Stimulated activated CD8-positive, alpha-beta memory T cell treated with anti-CD3 and anti-CD28 coated beads, Interleukin-15, amount 100 ng/mL, for 24 hours (primary cell): ENCODE results near the gene SLC1A2.

Experiments
- DNase-seq: peaks from one replicate; pipeline ENCODE4 v3.0.0-alpha.2; 2020; ENCODE audit warnings: low read depth

Gene SLC1A2

GRCh38 chr11:35348898-35349687, 70.3 kb downstream of the SLC1A2 start:
- no peak for DNase-seq

- DNase-seq: no peak
These were observed 71.4 kb downstream of the SLC1A2 start for GRCh38 chr11:35347921-35348331.

- no peak for DNase-seq
These were observed 72.0 kb downstream of the SLC1A2 start for GRCh38 chr11:35347173-35347878.

- DNase-seq: no peak
These were observed 72.7 kb downstream of the SLC1A2 start for GRCh38 chr11:35346472-35347156.

- no peak for DNase-seq
These were observed 74.4 kb downstream of the SLC1A2 start for GRCh38 chr11:35344681-35345574.

- no peak for DNase-seq
These were observed 76.2 kb downstream of the SLC1A2 start for GRCh38 chr11:35343033-35343598.

GRCh38 chr11:35340715-35341114, 78.6 kb downstream of the SLC1A2 start:
- no peak for DNase-seq

- no peak for DNase-seq
These were observed 79.3 kb downstream of the SLC1A2 start for GRCh38 chr11:35340071-35340470.

- DNase-seq: no peak
These were observed 80.4 kb downstream of the SLC1A2 start for GRCh38 chr11:35338921-35339320.

GRCh38 chr11:35337914-35338305, 81.4 kb downstream of the SLC1A2 start:
- DNase-seq: no peak

- DNase-seq: no peak
These were observed 82.0 kb downstream of the SLC1A2 start for GRCh38 chr11:35337136-35337913.

GRCh38 chr11:35336726-35337125, 82.6 kb downstream of the SLC1A2 start:
- DNase-seq: no peak

- DNase-seq: no peak
These were observed 84.1 kb downstream of the SLC1A2 start for GRCh38 chr11:35335226-35335625.

- no peak for DNase-seq
These were observed 84.8 kb downstream of the SLC1A2 start for GRCh38 chr11:35334385-35335090.

- no peak for DNase-seq
These were observed 86.8 kb downstream of the SLC1A2 start for GRCh38 chr11:35332524-35332923.

- no peak for DNase-seq
These were observed 88.4 kb downstream of the SLC1A2 start for GRCh38 chr11:35330931-35331330.

- DNase-seq: no peak
These were observed 89.0 kb downstream of the SLC1A2 start for GRCh38 chr11:35330156-35330889.

- no peak for DNase-seq
These were observed 91.5 kb downstream of the SLC1A2 start for GRCh38 chr11:35327829-35328228.

GRCh38 chr11:35326266-35326879, 93.0 kb downstream of the SLC1A2 start:
- DNase-seq: no peak
